T-helper 2 cell (primary cell): ENCODE measurements around the gene RPL15.
A peak's percentile ranks its signal among the peaks of the same experiment; 100 is the strongest.
"Not testable (repeated sequence)": the region's sequence is repeated elsewhere in the genome, so short reads cannot be mapped to it uniquely, and the experiment has no call there.

ENCODE experiments used
- DNase-seq, 5 experiments: peaks; one replicate each; pipeline versions ENCODE4 v3.0.0 to v3.0.0-alpha.2; 2012 to 2022

The RPL15 gene

GRCh38 chr3:23889950-23890349, 27.0 kb upstream of the RPL15 start:
- no peak for DNase-seq

- no peak for DNase-seq
These were observed 22.5 kb upstream of the RPL15 start for GRCh38 chr3:23894254-23895061.

GRCh38 chr3:23895181-23895580, 21.8 kb upstream of the RPL15 start:
- DNase-seq = no peak

GRCh38 chr3:23900744-23901143, 16.2 kb upstream of the RPL15 start:
- DNase-seq = no peak

- DNase-seq = no peak
These were observed 12.4 kb upstream of the RPL15 start for GRCh38 chr3:23904545-23904944.

- peak in 1 of 5 experiments; percentile 11 for DNase-seq
These were observed 7.6 kb upstream of the RPL15 start for GRCh38 chr3:23909341-23909740.

- DNase-seq = no peak
These were observed 5.5 kb upstream of the RPL15 start for GRCh38 chr3:23911397-23911796.

- DNase-seq = not testable (repeated sequence)
These were observed 4.6 kb upstream of the RPL15 start for GRCh38 chr3:23912335-23912734.

- DNase-seq = no peak
These were observed 3.8 kb upstream of the RPL15 start for GRCh38 chr3:23913182-23913581.

GRCh38 chr3:23913873-23914743, 2.8 kb upstream of the RPL15 start:
- peak in 1 of 5 experiments; percentile 15 for DNase-seq

GRCh38 chr3:23915537-23916108, 1.3 kb upstream of the RPL15 start:
- DNase-seq = no peak

GRCh38 chr3:23916152-23916885, 613 bp upstream of the RPL15 start:
- DNase-seq = peak in 2 of 5 experiments; percentile 11 to 13

GRCh38 chr3:23917679-23918303, 859 bp downstream of the RPL15 start:
- peak in 1 of 5 experiments; percentile 82 for DNase-seq

GRCh38 chr3:23918331-23918730, 1.4 kb downstream of the RPL15 start:
- not testable (repeated sequence) for DNase-seq

- DNase-seq = no peak
These were observed 2.7 kb downstream of the RPL15 start for GRCh38 chr3:23919628-23920027.

GRCh38 chr3:23920151-23920655, 3.3 kb downstream of the RPL15 start:
- no peak for DNase-seq

- DNase-seq = no peak
These were observed 4.2 kb downstream of the RPL15 start for GRCh38 chr3:23921052-23921511.

- no peak for DNase-seq
These were observed 6.9 kb downstream of the RPL15 start for GRCh38 chr3:23923786-23924185.

GRCh38 chr3:23926246-23926645, 9.3 kb downstream of the RPL15 start:
- DNase-seq = no peak

GRCh38 chr3:23926736-23927135, 9.8 kb downstream of the RPL15 start:
- no peak for DNase-seq

- no peak for DNase-seq
These were observed 11.6 kb downstream of the RPL15 start for GRCh38 chr3:23928524-23928923.

GRCh38 chr3:23931597-23931996, 14.7 kb downstream of the RPL15 start:
- no peak for DNase-seq
